Small intestine (tissue), 7 donors: ENCODE measurements around the gene MEGF6. TPM values are rescaled to one million over a fixed set of nuclear protein-coding genes. Genes with fewer than 3 reads are reported as not detected.
A peak's percentile ranks its signal among the peaks of the same experiment; 100 is the strongest.

ENCODE experiments used
- DNase-seq, 2 donors: peaks; one replicate each; pipeline versions ENCODE4 v3.0.0 to v3.0.0-alpha.2; 2013
- FAIRE-seq: peaks from 2 replicates; lab custom pipeline; 2012; peaks lifted over from hg19 to GRCh38; lab: Jason Lieb, UNC
- H3K27ac ChIP-seq, 3 donors: one replicate each; pipeline ENCODE4 v1.5.1; 2013; ENCODE audit warnings: low read length in 2 of 3, mild to moderate bottlenecking in 2 of 3, control low read depth in 1 of 3, inconsistent platforms in 1 of 3, low read depth in 1 of 3, moderate library complexity in 1 of 3
- H3K27me3 ChIP-seq, 3 donors: one replicate each; pipeline ENCODE4 v1.6.1; 2013; ENCODE audit warnings: low read length in 3 of 3, inconsistent platforms in 1 of 3; ENCODE audit not compliant: control insufficient read depth in 3 of 3, insufficient read depth in 3 of 3
- H3K36me3 ChIP-seq, 3 donors: one replicate each; pipeline ENCODE4 v1.6.1; 2013; ENCODE audit warnings: low read length in 3 of 3, inconsistent platforms in 1 of 3, low read depth in 1 of 3, mild to moderate bottlenecking in 1 of 3, moderate library complexity in 1 of 3; ENCODE audit not compliant: control insufficient read depth in 3 of 3, insufficient read depth in 2 of 3
- H3K4me1 ChIP-seq, 3 donors: one replicate each; pipeline ENCODE4 v1.6.1; 2013; ENCODE audit warnings: low read length in 2 of 3, inconsistent platforms in 1 of 3, low read depth in 1 of 3, mild to moderate bottlenecking in 1 of 3, moderate library complexity in 1 of 3; ENCODE audit not compliant: control insufficient read depth in 3 of 3, insufficient read depth in 2 of 3
- H3K4me3 ChIP-seq, 3 donors: one replicate each; pipeline ENCODE4 v1.5.1; 2013; ENCODE audit warnings: low read length in 3 of 3, control low read depth in 1 of 3, inconsistent platforms in 1 of 3, low read depth in 1 of 3, mild to moderate bottlenecking in 1 of 3, moderate library complexity in 1 of 3
- H3K9me3 ChIP-seq, 2 donors: one replicate each; pipeline ENCODE4 v1.6.1; 2013; ENCODE audit warnings: low read depth in 1 of 2, low read length in 1 of 2; ENCODE audit not compliant: control insufficient read depth in 2 of 2, insufficient read depth in 1 of 2
- WGBS, 3 donors: extraction: QIAGEN DNeasy Blood & Tissue Kit; methylation state at CpG; one replicate each; pipeline ENCODE4 v1.1.7; 2013; 5-methylcytosine and 5-hydroxymethylcytosine counted together
- polyA plus RNA-seq, 4 donors: library from polyadenylated mRNA; stranded (reverse) in 3 of 4; unstranded in 1 of 4; fragments of 200-250 nt in 3 of 4; fragments of 120-200 nt in 1 of 4; gene quantifications; one replicate each; pipeline versions ENCODE4 v1.2.1 to v1.2.3, GENCODE V29; 2013
- donor health status: healthy with polysubstance abuse.
- donor health status: control.
- donor health status: control.
- donor health status: Bipolar disorder and iron deficiency.
- donor health status: healthy.

Gene MEGF6
- polyA plus RNA-seq, 4 donors, result 0.45 to 5.8 (median 3.7) TPM

GRCh38 chr1:3488432-3488831, 122.9 kb downstream of the MEGF6 start:
- Histone ChIP-seq H3K4me3 (no peak overlapping the region), H3K9me3 (peaks cover 0 to 11% of the 10 kb centered on the region in 2 donors), H3K27ac (no peak overlapping the region), H3K27me3 (no peaks in the 10 kb centered on the region), H3K36me3 (peaks cover 0 to 3% (median 0%) of the 10 kb centered on the region in 3 donors), H3K4me1 (peaks cover 0 to 13% (median 0%) of the 10 kb centered on the region in 3 donors)
- FAIRE-seq, result no peak
- DNase-seq, result no peak
- WGBS, 3 donors, result 92 to 97% (median 95%) methylated on average over 4 of the region's 4 CpGs

- Histone ChIP-seq H3K27ac (no peak overlapping the region), H3K4me1 (peaks cover 0 to 33% (median 4%) of the 10 kb centered on the region in 3 donors), H3K27me3 (no peaks in the 10 kb centered on the region), H3K4me3 (no peak overlapping the region), H3K9me3 (peaks cover 0 to 11% of the 10 kb centered on the region in 2 donors), H3K36me3 (peaks cover 0 to 32% (median 0%) of the 10 kb centered on the region in 3 donors)
- FAIRE-seq, result no peak
- 87 to 91% (median 90%) methylated on average over 14 of the region's 14 CpGs for WGBS, 3 donors
- no peak for DNase-seq
Observed at GRCh38 chr1:3485016-3485415, 126.3 kb downstream of the MEGF6 start.

DNA sequence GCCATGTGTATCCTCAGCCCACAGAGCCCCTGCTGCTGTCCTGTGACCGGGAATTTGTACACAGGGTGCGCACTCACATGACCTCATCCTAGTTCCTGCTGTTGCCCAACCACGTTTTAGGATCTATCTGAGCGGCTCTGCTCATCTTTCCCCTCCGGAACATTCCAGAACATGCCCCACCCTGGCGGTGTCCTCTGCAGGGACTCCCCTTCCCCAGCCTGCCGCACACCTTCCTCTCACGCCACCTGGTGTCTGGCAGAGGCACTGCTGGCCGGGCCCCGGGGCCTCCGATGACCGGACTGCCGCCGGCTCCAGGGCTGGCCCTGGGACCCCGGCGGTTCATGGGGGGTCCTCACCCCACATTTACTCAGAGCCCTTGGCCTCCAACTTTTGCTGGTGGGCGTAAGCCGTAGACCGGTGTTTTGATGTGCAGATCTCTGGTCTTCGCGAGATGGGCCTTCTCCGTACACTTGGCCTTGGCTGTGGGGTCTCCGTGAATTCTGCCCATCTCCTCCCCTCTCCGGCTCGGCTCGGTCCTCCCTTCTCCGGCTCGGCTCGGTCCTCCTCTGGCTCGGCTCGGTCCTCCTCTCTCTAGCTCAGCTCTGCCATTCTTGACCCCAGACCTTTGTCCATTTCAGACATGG, 127.4 kb downstream of the MEGF6 start:
- 28 to 44% (median 28%) methylated on average over 31 of the region's 31 CpGs for WGBS, 3 donors
- no peak overlapping the region for H3K4me3 ChIP-seq
- peaks cover 0 to 41% (median 0%) of the 10 kb centered on the region in 3 donors for H3K36me3 ChIP-seq
- FAIRE-seq, result no peak
- DNase-seq, result peak; percentile 56 to 63
- H3K9me3 ChIP-seq, result peaks cover 0 to 8% of the 10 kb centered on the region in 2 donors
- no peaks in the 10 kb centered on the region for H3K27me3 ChIP-seq
- H3K4me1 ChIP-seq, result peaks cover 0 to 40% (median 4%) of the 10 kb centered on the region in 3 donors
- H3K27ac ChIP-seq, result no peak overlapping the region

DNA sequence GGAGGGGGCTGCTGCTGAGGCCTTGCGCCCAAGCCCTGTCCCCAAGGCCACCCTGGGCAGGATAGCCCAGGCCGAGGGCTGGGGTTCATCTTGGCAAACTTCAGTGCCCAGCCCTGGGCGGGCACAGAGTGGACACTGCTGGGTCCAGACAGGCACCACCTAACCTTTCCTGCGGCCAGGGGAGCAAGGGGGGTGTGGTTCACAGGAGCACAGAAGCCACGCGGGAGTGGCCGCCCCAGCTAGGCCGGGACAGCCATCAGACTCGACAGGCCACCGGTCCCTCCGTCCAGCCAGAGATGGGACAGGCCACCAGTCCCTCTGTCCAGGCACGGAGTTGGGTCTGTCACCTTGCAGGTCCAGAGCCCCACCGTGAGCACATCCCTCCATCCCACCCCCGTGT, 127.9 kb downstream of the MEGF6 start:
- no peak for FAIRE-seq
- peak overlapping the region in 1 of 3 donors; percentile 69 for H3K27ac ChIP-seq

DNA sequence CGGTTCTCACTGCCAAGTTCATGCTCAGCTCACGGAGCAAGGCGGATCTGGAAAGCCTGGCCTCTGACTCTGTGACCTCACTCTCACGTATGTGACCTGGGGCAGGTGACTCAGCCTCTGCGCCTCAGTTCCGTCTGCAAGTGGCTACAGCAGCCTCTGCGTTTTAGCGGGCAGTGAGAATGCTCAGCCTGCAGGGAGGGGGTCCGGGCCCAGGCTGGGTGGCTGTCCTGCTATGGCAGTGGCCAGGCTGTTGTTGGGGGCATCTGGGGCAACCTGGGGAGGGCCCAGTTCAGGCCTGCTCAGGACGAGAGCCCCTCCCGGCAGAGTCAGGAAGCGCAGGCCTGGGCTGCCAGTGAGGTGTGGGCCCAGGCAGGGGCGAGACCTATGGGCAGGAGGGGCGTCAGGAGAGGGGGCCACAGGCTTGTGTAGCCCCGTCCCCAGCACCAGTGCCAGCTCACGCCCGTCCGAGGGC, 128.9 kb downstream of the MEGF6 start:
- no peak for FAIRE-seq
- WGBS, 3 donors, result 49 to 69% (median 57%) methylated on average over 13 to 18 of the region's 18 CpGs
- no peaks in the 10 kb centered on the region for H3K27me3 ChIP-seq
- H3K36me3 ChIP-seq, result peaks cover 0 to 56% (median 0%) of the 10 kb centered on the region in 3 donors
- no peak overlapping the region for H3K4me3 ChIP-seq
- DNase-seq, result peak; percentile 36 to 73
- H3K9me3 ChIP-seq, result no peaks in the 10 kb centered on the region
- peak overlapping the region in 1 of 3 donors; percentile 69 for H3K27ac ChIP-seq
- peaks cover 0 to 40% (median 4%) of the 10 kb centered on the region in 3 donors for H3K4me1 ChIP-seq

More for the DNA sequence above, 127.9 kb downstream of the MEGF6 start:
- peaks cover 0 to 4% of the 10 kb centered on the region in 2 donors for H3K9me3 ChIP-seq
- no peak for DNase-seq
- WGBS, 3 donors, result 66 to 80% (median 69%) methylated on average over 13 to 14 of the region's 14 CpGs
- H3K4me1 ChIP-seq, result peaks cover 0 to 40% (median 4%) of the 10 kb centered on the region in 3 donors
- H3K27me3 ChIP-seq, result no peaks in the 10 kb centered on the region
- H3K36me3 ChIP-seq, result peaks cover 0 to 46% (median 0%) of the 10 kb centered on the region in 3 donors
- H3K4me3 ChIP-seq, result no peak overlapping the region

- FAIRE-seq, result no peak
- Histone ChIP-seq H3K9me3 (no peaks in the 10 kb centered on the region), H3K27me3 (no peaks in the 10 kb centered on the region), H3K36me3 (peaks cover 0 to 58% (median 0%) of the 10 kb centered on the region in 3 donors), H3K4me3 (no peak overlapping the region), H3K27ac (peak overlapping the region in 2 of 3 donors; percentile 89 to 92), H3K4me1 (peaks cover 0 to 40% (median 4%) of the 10 kb centered on the region in 3 donors)
- no peak for DNase-seq
- WGBS, 3 donors, result 68 to 76% (median 72%) methylated on average over 19 to 20 of the region's 20 CpGs
Observed at GRCh38 chr1:3481836-3482375, 129.4 kb downstream of the MEGF6 start.

- Histone ChIP-seq H3K27ac (peak overlapping the region in 2 of 3 donors; percentile 89 to 92), H3K4me3 (no peak overlapping the region), H3K27me3 (no peaks in the 10 kb centered on the region), H3K36me3 (peaks cover 0 to 64% (median 0%) of the 10 kb centered on the region in 3 donors), H3K4me1 (peaks cover 0 to 40% (median 4%) of the 10 kb centered on the region in 3 donors), H3K9me3 (no peaks in the 10 kb centered on the region)
- DNase-seq, result no peak
- no peak for FAIRE-seq
- 66 to 84% (median 70%) methylated on average over 15 of the region's 15 CpGs for WGBS, 3 donors
Observed at GRCh38 chr1:3481046-3481445, 130.3 kb downstream of the MEGF6 start.

DNA sequence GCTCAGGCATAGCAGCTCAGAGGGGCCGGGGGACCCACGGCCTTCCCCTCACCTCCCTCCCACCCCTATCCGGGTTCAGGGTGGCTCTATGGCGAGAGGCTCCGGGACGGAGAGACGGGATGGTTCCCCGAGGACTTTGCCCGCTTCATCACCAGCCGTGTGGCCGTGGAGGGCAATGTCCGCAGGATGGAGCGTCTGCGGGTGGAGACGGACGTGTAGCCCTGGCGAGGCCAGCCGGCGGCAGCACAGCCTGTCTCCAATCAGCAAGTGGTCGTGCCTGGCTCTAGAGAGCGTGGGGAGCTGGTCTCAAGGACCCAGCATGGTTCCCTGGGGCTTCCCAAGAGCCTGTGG, 131.0 kb downstream of the MEGF6 start:
- H3K9me3 ChIP-seq, result no peaks in the 10 kb centered on the region
- H3K4me3 ChIP-seq, result no peak overlapping the region
- no peaks in the 10 kb centered on the region for H3K27me3 ChIP-seq
- DNase-seq (peak; percentile 91 to 93), FAIRE-seq (no peak)
- peaks cover 0 to 69% (median 0%) of the 10 kb centered on the region in 3 donors for H3K36me3 ChIP-seq
- 20 to 53% (median 32%) methylated on average over 19 to 21 of the region's 21 CpGs for WGBS, 3 donors
- H3K27ac ChIP-seq, result peak overlapping the region; percentile 85 to 92 (median 89)
- peaks cover 0 to 40% (median 4%) of the 10 kb centered on the region in 3 donors for H3K4me1 ChIP-seq
